Measurements from ENCODE around the gene SYT9. TPM values are rescaled to one million over a fixed set of nuclear protein-coding genes. Genes with fewer than 3 reads are reported as not detected.

Gene SYT9
- total RNA-seq, 1 donor from 2014 or later, result 0.18 TPM

- Histone ChIP-seq H3K4me1 (no peaks in the 10 kb centered on the region), H3K9me3 (no peaks in the 10 kb centered on the region), H3K27ac (no peak overlapping the region), H3K36me3 (no peaks in the 10 kb centered on the region), H3K27me3 (ENCODE audit: low read depth) (no peaks in the 10 kb centered on the region), H3K4me3 (no peak overlapping the region)
- intact Hi-C loops (cut with DNase I), result no loop called here
- TF ChIP-seq CTCF (IDR thresholded peaks at IDR 0.05), result no peak
- ATAC-seq, result no peak
- no peak for DNase-seq
These were observed 63.3 kb downstream of the SYT9 start for GRCh38 chr11:7314811-7315604.

- no peaks in the 10 kb centered on the region for H3K36me3 ChIP-seq
- intact Hi-C loops (cut with DNase I), result no loop called here
- no peaks in the 10 kb centered on the region for H3K9me3 ChIP-seq
- H3K4me1 ChIP-seq, result no peaks in the 10 kb centered on the region
- no peaks in the 10 kb centered on the region for H3K27me3 ChIP-seq (ENCODE audit: low read depth)
- ATAC-seq (no peak), DNase-seq (no peak)
- TF ChIP-seq CTCF (IDR thresholded peaks at IDR 0.05), result no peak
- H3K4me3 ChIP-seq, result no peak overlapping the region
- H3K27ac ChIP-seq, result no peak overlapping the region
These were observed 67.8 kb downstream of the SYT9 start for GRCh38 chr11:7319501-7319900.

- Histone ChIP-seq H3K9me3 (no peaks in the 10 kb centered on the region), H3K4me3 (no peak overlapping the region), H3K27ac (no peak overlapping the region), H3K27me3 (ENCODE audit: low read depth) (no peaks in the 10 kb centered on the region), H3K4me1 (no peaks in the 10 kb centered on the region), H3K36me3 (no peaks in the 10 kb centered on the region)
- DNase-seq (no peak), ATAC-seq (no peak)
- intact Hi-C loops (cut with DNase I), result no loop called here
- no peak for TF ChIP-seq CTCF (IDR thresholded peaks at IDR 0.05)
These were observed 68.6 kb downstream of the SYT9 start for GRCh38 chr11:7320306-7320705.

GRCh38 chr11:7321473-7322450 lies 70.1 kb downstream of the SYT9 start:
- intact Hi-C loops (cut with DNase I), result no loop called here
- Histone ChIP-seq H3K27me3 (ENCODE audit: low read depth) (no peaks in the 10 kb centered on the region), H3K4me1 (no peaks in the 10 kb centered on the region), H3K4me3 (no peak overlapping the region), H3K36me3 (no peaks in the 10 kb centered on the region), H3K9me3 (no peaks in the 10 kb centered on the region), H3K27ac (no peak overlapping the region)
- no peak for TF ChIP-seq CTCF (IDR thresholded peaks at IDR 0.05)
- DNase-seq (no peak), ATAC-seq (no peak)

- Histone ChIP-seq H3K9me3 (no peaks in the 10 kb centered on the region), H3K27ac (no peak overlapping the region), H3K27me3 (ENCODE audit: low read depth) (no peaks in the 10 kb centered on the region), H3K4me3 (no peak overlapping the region), H3K4me1 (no peaks in the 10 kb centered on the region), H3K36me3 (no peaks in the 10 kb centered on the region)
- ATAC-seq (no peak), DNase-seq (no peak)
- TF ChIP-seq CTCF (IDR thresholded peaks at IDR 0.05), result no peak
- intact Hi-C loops (cut with DNase I), result no loop called here
These were observed 80.7 kb downstream of the SYT9 start for GRCh38 chr11:7332451-7332850.

Data from lower lobe of right lung (tissue), 2 donors.